GM12874 (cell line): Measurements from ENCODE around the gene OSBP2.

Source experiments
- TF ChIP-seq, protein P1 (sequence below): IDR thresholded peaks from 2 replicates; pipeline ENCODE4 v1.5.1; 2011; ENCODE audit warnings: low read depth, mild to moderate bottlenecking, control low read depth, low read length, moderate library complexity; ENCODE audit not compliant: insufficient read depth

Gene OSBP2

DNA sequence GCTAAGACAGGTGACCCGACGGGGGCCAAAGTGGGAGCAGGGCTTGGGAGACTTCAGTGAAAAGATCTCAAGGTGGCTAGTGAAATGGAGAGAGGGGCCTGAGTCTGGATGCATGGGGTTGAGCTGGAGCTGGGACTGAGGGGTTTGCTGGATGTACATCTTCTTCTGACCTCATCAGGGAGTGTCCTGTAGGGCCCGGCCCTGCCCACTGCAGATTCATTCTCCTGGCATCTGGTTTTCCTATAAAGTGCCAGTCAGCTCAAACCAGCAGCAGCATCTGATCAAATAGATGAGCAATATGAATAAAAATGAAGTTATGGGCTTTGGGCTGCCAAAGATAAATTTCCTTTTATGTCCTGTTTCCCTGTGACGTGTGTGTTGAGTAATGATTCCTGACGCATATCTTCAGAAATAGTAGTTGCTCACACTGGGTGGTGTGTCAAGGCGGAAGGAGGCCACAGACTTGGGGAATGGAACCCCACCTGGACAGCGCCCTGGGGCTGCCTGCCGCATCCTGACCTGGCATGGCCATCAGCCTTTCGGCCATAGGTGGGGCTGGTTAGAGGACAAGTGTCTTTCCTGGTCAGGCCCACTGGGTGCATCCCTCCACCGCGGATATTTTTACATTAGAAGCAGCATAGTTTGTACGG lies 135.4 kb downstream of the OSBP2 start:
- TF ChIP-seq, protein P1, sequence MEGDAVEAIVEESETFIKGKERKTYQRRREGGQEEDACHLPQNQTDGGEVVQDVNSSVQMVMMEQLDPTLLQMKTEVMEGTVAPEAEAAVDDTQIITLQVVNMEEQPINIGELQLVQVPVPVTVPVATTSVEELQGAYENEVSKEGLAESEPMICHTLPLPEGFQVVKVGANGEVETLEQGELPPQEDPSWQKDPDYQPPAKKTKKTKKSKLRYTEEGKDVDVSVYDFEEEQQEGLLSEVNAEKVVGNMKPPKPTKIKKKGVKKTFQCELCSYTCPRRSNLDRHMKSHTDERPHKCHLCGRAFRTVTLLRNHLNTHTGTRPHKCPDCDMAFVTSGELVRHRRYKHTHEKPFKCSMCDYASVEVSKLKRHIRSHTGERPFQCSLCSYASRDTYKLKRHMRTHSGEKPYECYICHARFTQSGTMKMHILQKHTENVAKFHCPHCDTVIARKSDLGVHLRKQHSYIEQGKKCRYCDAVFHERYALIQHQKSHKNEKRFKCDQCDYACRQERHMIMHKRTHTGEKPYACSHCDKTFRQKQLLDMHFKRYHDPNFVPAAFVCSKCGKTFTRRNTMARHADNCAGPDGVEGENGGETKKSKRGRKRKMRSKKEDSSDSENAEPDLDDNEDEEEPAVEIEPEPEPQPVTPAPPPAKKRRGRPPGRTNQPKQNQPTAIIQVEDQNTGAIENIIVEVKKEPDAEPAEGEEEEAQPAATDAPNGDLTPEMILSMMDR: no peak

DNA sequence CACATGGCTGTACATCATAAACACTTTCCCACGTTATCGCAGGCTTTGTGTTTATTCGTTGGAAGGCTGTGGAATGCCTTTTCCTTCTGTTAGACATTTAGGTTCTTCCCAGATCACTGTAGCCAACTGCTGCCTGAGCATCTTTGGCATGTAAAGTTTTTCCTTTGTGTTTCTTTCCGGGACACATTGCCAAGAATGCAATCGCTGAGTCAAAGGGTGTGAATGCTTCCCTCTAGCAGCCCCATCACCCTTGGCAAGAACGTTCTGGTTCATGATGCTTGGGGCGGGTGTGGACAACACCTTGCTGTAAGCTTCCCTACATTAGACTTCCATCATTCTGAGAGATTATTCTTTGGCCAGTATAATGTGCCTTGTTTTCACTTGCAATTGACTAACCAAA lies 136.2 kb downstream of the OSBP2 start:
- TF ChIP-seq, protein P1: no peak

DNA sequence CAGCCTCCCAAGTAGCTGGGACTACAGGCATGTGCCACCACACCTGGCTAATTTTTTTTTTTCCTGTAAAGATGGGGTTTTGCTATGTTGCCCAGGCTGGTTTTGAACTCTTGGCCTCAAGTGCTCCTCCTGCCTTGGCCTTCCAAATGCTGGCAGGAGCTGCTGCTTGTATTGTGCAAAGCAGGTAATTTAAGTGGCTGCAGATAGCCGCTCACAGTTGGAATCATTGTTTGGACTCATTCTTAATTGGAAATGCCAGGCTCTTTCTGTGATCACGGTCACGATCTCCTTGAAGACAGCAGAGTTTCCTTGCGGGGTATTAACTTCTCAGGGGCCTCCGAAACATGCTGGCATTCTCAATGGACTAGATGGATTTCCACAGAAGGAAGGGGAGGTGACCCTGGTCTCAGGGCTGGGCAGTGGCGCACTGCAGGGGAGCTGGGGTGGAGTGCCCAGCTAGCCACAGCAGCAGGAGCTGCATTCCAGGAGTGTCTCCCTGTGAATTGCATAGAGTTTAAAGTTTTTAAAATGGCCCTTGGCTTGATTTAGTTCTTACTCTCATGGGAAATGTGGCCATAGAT lies 137.8 kb downstream of the OSBP2 start:
- TF ChIP-seq, protein P1: no peak

DNA sequence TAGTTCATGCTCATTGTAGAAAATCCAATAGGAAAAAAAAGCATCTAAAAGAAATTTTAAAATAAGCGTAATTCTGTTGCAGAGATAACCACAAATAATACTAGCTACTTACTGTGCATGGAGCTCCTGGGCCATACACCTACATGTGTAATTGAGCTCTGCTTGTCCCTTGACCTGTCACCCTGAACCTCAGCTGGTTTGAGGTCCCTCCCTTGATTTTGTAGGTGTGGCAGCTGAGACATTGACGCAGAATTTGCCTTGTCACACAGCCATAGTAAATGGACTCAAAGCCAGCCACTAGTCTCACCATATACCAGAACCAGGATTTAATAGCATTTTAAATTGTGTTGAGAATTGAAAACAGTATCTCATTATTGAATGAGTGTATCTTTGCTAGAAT lies 138.6 kb downstream of the OSBP2 start:
- TF ChIP-seq, protein P1: no peak

DNA sequence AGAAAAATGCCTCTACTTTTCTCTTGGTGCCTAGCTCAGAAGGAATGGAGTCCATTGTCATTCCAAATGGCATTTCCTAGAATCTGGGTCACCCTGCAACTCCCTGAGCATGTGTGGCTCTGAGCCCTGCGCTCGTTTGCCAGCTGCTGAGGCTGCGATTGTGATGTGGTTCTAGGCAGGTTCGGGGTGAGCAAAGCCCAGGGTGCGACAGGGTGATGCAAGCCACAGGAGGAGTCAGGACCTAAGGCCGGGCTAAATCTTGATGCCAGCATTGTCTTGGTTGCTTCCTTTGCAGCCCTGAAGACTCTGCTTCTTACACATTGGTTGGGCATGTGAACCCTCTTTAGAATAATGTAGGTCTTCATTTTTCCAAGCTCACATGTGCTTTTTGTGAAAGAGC lies 142.9 kb downstream of the OSBP2 start:
- TF ChIP-seq, protein P1: no peak

DNA sequence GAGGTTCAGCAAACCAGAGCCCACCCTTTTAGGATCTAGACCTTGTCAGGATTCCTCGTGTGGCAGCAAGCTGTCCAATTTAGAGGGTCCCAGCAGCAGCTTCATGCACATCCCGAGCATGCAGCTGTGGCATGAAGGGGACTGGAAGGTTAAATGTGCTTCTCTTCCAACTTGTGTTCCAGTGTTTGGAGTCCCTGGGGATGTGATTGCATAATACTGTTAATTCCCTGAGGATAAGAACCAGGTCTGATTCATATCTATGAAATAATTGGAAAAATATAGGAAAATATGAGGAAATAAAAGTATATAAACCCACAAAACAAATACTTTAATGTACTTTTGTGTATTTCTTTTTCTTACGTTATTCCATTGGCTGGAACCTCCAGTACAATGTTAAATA lies 143.4 kb downstream of the OSBP2 start:
- TF ChIP-seq, protein P1: no peak

DNA sequence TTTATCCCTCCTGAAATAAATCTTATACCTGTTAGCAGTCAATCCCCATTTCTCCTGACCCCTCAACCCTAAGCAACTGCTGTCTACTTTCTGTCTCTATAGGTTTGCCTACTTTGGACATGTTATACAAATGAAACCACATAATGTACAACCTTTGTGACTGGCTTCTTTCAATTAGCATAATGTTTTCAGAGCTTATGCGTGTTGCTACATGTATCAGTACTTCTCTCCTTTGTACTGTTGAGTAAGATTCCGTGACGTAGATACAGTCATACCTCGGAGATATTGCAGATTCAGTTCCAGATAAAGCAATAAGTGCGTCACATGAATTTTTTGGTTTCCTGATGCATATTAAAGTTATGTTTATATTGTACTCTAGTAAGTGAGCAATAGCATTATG lies 146.6 kb downstream of the OSBP2 start:
- TF ChIP-seq, protein P1: no peak

DNA sequence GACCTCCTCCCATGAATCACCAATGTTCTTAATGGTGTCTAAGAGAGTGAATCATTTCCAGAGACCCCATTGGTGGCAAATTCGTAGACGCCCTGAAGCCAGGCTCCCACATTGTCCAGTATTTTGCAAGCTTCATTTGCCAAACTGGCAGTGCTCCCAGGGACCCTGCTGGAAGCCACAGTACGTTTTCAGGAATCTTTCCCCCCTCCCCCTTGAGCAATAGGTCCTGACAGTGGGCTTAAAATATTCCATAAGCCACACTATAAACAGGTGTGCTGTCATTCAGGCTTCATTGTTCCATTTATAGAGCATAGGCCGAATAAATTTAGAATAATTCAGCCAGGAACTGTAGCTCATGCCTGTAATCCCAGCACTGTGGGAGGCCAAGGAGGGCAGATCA lies 148.6 kb downstream of the OSBP2 start:
- TF ChIP-seq, protein P1: no peak
